Upper lobe of left lung (tissue), 6 donors: ENCODE results near the gene PIH1D1. TPM values are rescaled to one million over a fixed set of nuclear protein-coding genes. Genes with fewer than 3 reads are reported as not detected.

ENCODE experiments used
- ATAC-seq, 2 donors: fragments of 200-7000 bp; cut with Tn5 transposase; one replicate each; pipeline ENCODE4 v1.9.1; 2022; ENCODE audit warnings: mild to moderate bottlenecking in 2 of 2, moderate library complexity in 2 of 2; ENCODE audit not compliant: low FRiP score in 2 of 2
- DNase-seq, 2 donors: peaks; one replicate each; pipeline ENCODE4 v3.0.0-alpha.2; 2019 to 2020
- H3K27ac ChIP-seq, 4 donors: fragments of 200-600 bp; sonication (generic); one replicate each; pipeline ENCODE4 v1.5.1; 2016 to 2019
- H3K27me3 ChIP-seq, 4 donors: fragments of 200-600 bp; sonication (generic); one replicate each; pipeline ENCODE4 v1.5.1; 2017 to 2019
- H3K36me3 ChIP-seq, 4 donors: fragments of 200-600 bp; sonication (generic); one replicate each; pipeline ENCODE4 v1.5.1; 2016 to 2019
- H3K4me1 ChIP-seq, 4 donors: fragments of 200-600 bp; sonication (generic); one replicate each; pipeline ENCODE4 v1.5.1; 2018 to 2019
- H3K4me3 ChIP-seq, 4 donors: fragments of 200-600 bp; sonication (generic); one replicate each; pipeline ENCODE4 v1.5.1; 2017 to 2019; ENCODE audit warnings: mild to moderate bottlenecking in 2 of 4, moderate library complexity in 1 of 4
- H3K9me3 ChIP-seq, 4 donors: fragments of 200-600 bp; sonication (generic); one replicate each; pipeline ENCODE4 v1.5.1; 2018 to 2019
- CTCF ChIP-seq, 6 experiments: fragments of 450-650 bp in 4 of 6; fragments of 200-600 bp in 2 of 6; sonication (generic) in 2 of 6; IDR thresholded peaks; one replicate each; pipeline ENCODE4 v1.5.1; 2016 to 2019; ENCODE audit warnings: antibody characterized with exemption in 6 of 6
- EP300 ChIP-seq, 4 donors: sonication (generic); formaldehyde crosslinking; IDR thresholded peaks; one replicate each; pipeline ENCODE4 v1.5.1; 2017; ENCODE audit warnings: antibody characterized with exemption in 4 of 4, control low read depth in 2 of 4
- POLR2A ChIP-seq, 4 donors: fragments of 450-650 bp; IDR thresholded peaks; one replicate each; pipeline ENCODE4 v1.5.1; 2016 to 2017; ENCODE audit warnings: antibody characterized with exemption in 4 of 4, mild to moderate bottlenecking in 2 of 4
- POLR2AphosphoS5 ChIP-seq, 2 donors: sonication (generic); formaldehyde crosslinking; IDR thresholded peaks; one replicate each; pipeline ENCODE4 v1.5.1; 2017; ENCODE audit warnings: antibody characterized with exemption in 2 of 2
- WGBS, 2 donors: methylation state at CpG; one replicate each; pipeline ENCODE4 v1.1.5; 2017 to 2018; 5-methylcytosine and 5-hydroxymethylcytosine counted together
- total RNA-seq, 6 donors: library from RNA; depleted of rRNA in 4 of 6; stranded (reverse); fragments of >200 nt in 4 of 6; gene quantifications; one replicate each; pipeline versions ENCODE4 v1.1.0 to v1.2.1, GENCODE V29; 2016 to 2021
- donor health status: DM: no; HTN: no; CAD: no; lungs with moderate emphysema.
- donor health status: DM: no; HTN: yes; CAD: no; lungs with severe emphysema.

Gene PIH1D1
- total RNA-seq, 6 donors from 2014 or later, result 59.5 to 120 (median 72.8) TPM

DNA sequence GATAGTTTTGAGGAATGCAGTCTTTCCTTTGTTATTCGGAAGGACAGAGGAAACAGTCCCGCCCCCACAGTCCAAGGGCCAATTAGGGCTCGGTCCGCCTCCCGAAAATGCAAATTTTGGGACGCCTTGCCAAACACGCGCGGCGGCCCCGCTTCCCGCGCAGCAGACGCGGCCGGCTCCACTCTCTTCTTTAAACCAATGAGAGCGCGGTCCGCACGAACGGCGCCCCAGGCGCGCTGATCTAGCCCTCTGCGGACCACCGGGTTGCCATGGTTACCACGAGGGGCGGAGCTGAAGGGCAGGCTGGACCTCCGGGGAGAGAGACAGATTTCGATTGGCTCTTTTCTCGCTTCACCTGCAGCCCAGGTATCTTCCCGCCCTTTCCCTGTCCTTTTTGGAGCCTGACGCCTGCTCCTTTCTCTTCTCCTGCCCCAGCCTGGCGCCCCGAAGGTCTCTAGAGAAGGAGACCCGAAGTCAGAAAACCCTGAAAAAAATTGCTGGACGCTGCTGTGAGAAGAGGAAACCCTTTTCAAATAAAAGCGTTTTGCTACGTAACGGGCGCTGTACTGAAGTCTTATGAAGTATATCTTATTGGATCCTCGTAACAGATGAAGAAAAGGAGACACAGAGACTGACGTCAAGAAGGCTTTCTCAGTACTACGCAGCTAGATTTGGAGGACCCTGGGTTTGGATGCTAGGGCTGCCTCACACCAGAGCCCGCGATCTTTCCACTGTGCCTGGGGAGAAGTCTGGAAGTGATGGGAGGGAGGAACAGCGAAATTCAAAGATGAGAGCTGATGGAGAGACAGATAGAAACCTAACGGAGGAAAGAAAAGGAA is 30.4 kb downstream of the PIH1D1 start:
- TF ChIP-seq CTCF (IDR thresholded peaks at IDR 0.05) (no peak), EP300 (IDR thresholded peaks at IDR 0.05) (no peak), POLR2AphosphoS5 (IDR thresholded peaks at IDR 0.05) (no peak), POLR2A (IDR thresholded peaks at IDR 0.05) (no peak)
- DNase-seq (peak; percentile 63 to 91), ATAC-seq (peak; percentile 62 to 84)
- no peaks in the 10 kb centered on the region for H3K9me3 ChIP-seq
- H3K36me3 ChIP-seq, result no peaks in the 10 kb centered on the region
- WGBS, 2 donors, result 10 to 11% methylated on average over 38 to 41 of the region's 48 CpGs
- H3K4me3 ChIP-seq, result peak overlapping the region in 3 of 4 donors; percentile 15 to 27 (median 26)
- H3K4me1 ChIP-seq, result peaks cover 23 to 39% (median 27%) of the 10 kb centered on the region in 4 donors
- no peak overlapping the region for H3K27ac ChIP-seq
- peaks cover 0 to 46% (median 25%) of the 10 kb centered on the region in 4 donors for H3K27me3 ChIP-seq

DNA sequence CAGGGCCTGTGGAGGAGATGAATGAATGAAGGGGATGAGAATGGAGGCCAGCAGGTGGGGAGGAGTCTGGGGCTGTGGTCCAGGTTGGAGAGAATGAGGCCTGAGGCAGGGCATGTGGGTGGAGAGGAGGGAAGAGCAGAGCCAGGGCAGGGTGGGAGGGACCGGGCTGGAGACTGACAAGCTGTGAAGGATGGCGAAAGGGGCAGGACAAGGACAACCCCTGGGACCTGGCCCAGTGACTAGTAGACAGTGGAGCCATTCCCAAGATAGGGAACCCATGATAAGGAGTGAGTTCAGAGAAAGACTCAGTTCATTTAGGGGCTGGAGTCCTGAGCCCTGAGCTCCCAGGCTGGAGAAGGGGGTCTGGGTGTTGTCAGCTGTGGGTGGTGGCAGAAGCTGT is 31.4 kb downstream of the PIH1D1 start:
- no peak overlapping the region for H3K27ac ChIP-seq
- no peak for ATAC-seq
- TF ChIP-seq POLR2A (IDR thresholded peaks at IDR 0.05) (no peak), CTCF (IDR thresholded peaks at IDR 0.05) (no peak), POLR2AphosphoS5 (IDR thresholded peaks at IDR 0.05) (no peak), EP300 (IDR thresholded peaks at IDR 0.05) (no peak)
- H3K9me3 ChIP-seq, result no peaks in the 10 kb centered on the region
- 83 to 89% methylated on average over 2 of the region's 2 CpGs for WGBS, 2 donors
- no peak overlapping the region for H3K4me3 ChIP-seq
- H3K4me1 ChIP-seq, result peaks cover 23 to 36% (median 27%) of the 10 kb centered on the region in 4 donors
- no peaks in the 10 kb centered on the region for H3K36me3 ChIP-seq
- no peak for DNase-seq
- peaks cover 0 to 35% (median 20%) of the 10 kb centered on the region in 4 donors for H3K27me3 ChIP-seq

DNA sequence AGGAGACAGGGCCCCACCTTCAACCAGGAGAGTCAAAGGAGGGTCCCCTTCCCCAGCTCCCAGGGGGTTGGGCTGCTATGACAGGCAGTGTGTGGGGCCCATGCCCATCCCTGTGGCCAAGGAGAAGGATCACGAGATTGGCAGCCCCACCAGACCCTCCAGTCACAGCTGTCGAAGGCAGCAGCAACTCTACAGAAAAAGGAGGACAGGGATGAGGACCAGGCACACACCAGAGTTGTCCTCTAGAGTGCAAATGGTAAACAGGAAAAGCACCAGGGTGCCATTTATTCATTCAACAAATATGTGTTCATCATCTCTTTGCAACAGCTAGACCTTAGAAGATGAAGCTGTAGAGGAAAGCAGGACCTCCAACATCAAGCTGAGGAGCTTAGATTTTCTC is 32.4 kb downstream of the PIH1D1 start:
- H3K4me1 ChIP-seq, result peaks cover 23 to 35% (median 27%) of the 10 kb centered on the region in 4 donors
- no peaks in the 10 kb centered on the region for H3K36me3 ChIP-seq
- peaks cover 0 to 31% (median 19%) of the 10 kb centered on the region in 4 donors for H3K27me3 ChIP-seq
- 68 to 70% methylated on average over 2 of the region's 2 CpGs for whole genome bisulfite sequencing, 2 donors
- H3K4me3 ChIP-seq, result no peak overlapping the region
- DNase-seq (no peak), ATAC-seq (no peak)
- H3K9me3 ChIP-seq, result no peaks in the 10 kb centered on the region
- TF ChIP-seq CTCF (IDR thresholded peaks at IDR 0.05) (no peak), POLR2AphosphoS5 (IDR thresholded peaks at IDR 0.05) (no peak), EP300 (IDR thresholded peaks at IDR 0.05) (no peak), POLR2A (IDR thresholded peaks at IDR 0.05) (no peak)
- no peak overlapping the region for H3K27ac ChIP-seq

GRCh38 chr19:49418511-49418910 is 33.1 kb downstream of the PIH1D1 start:
- WGBS, 2 donors, result 82 to 84% methylated on average over 5 of the region's 5 CpGs
- ATAC-seq (no peak), DNase-seq (no peak)
- no peaks in the 10 kb centered on the region for H3K9me3 ChIP-seq
- H3K27me3 ChIP-seq, result peaks cover 0 to 26% (median 16%) of the 10 kb centered on the region in 4 donors
- H3K27ac ChIP-seq, result no peak overlapping the region
- H3K4me1 ChIP-seq, result peaks cover 21 to 29% (median 25%) of the 10 kb centered on the region in 4 donors
- TF ChIP-seq EP300 (IDR thresholded peaks at IDR 0.05) (no peak), POLR2A (IDR thresholded peaks at IDR 0.05) (no peak), CTCF (IDR thresholded peaks at IDR 0.05) (no peak), POLR2AphosphoS5 (IDR thresholded peaks at IDR 0.05) (no peak)
- no peaks in the 10 kb centered on the region for H3K36me3 ChIP-seq
- no peak overlapping the region for H3K4me3 ChIP-seq
